Measurements from ENCODE around the gene HMX1. TPM values are rescaled to one million over a fixed set of nuclear protein-coding genes. Genes with fewer than 3 reads are reported as not detected.

Gene HMX1
- total RNA-seq, 4 donors from 2014 or later = 0.17 TPM; not detected in 3

- no peaks in the 10 kb centered on the region for H3K4me1 ChIP-seq
- no peak overlapping the region for H3K27ac ChIP-seq (replicated peaks in 1 of 4)
- 76% methylated on average over 6 of the region's 11 CpGs for WGBS
- no peaks in the 10 kb centered on the region for H3K9me3 ChIP-seq
- H3K27me3 ChIP-seq = peaks cover 0 to 60% (median 0%) of the 10 kb centered on the region in 4 donors
- H3K4me3 ChIP-seq = no peak overlapping the region
- H3K36me3 ChIP-seq = no peaks in the 10 kb centered on the region
- DNase-seq (ENCODE audit: extremely low spot score) = peak; percentile 75
- intact Hi-C loops (cut with DNase I) = no loop called here
- TF ChIP-seq POLR2A (IDR thresholded peaks at IDR 0.05; ENCODE audit: low read depth) (no peak), CTCF (IDR thresholded peaks at IDR 0.05) (no peak), POLR2AphosphoS5 (IDR thresholded peaks at IDR 0.05) (no peak), EP300 (IDR thresholded peaks at IDR 0.05) (no peak)
These were observed 53.4 kb downstream of the HMX1 start for GRCh38 chr4:8818063-8818881.

- 35% methylated on average over 4 of the region's 5 CpGs for WGBS
- no peaks in the 10 kb centered on the region for H3K4me1 ChIP-seq
- no peak overlapping the region for H3K27ac ChIP-seq (replicated peaks in 1 of 4)
- no peak overlapping the region for H3K4me3 ChIP-seq
- intact Hi-C loops (cut with DNase I) = no loop called here
- no peak for DNase-seq (ENCODE audit: extremely low spot score)
- H3K9me3 ChIP-seq = no peaks in the 10 kb centered on the region
- TF ChIP-seq EP300 (IDR thresholded peaks at IDR 0.05) (no peak), POLR2AphosphoS5 (IDR thresholded peaks at IDR 0.05) (no peak), CTCF (IDR thresholded peaks at IDR 0.05) (no peak), POLR2A (IDR thresholded peaks at IDR 0.05; ENCODE audit: low read depth) (no peak)
- H3K36me3 ChIP-seq = no peaks in the 10 kb centered on the region
- peaks cover 0 to 54% (median 0%) of the 10 kb centered on the region in 4 donors for H3K27me3 ChIP-seq
These were observed 53.9 kb downstream of the HMX1 start for GRCh38 chr4:8817813-8818062.

GRCh38 chr4:8817096-8817812 is 54.4 kb downstream of the HMX1 start:
- Histone ChIP-seq H3K27ac (replicated peaks in 1 of 4) (no peak overlapping the region), H3K9me3 (no peaks in the 10 kb centered on the region), H3K36me3 (no peaks in the 10 kb centered on the region), H3K27me3 (peaks cover 0 to 52% (median 0%) of the 10 kb centered on the region in 4 donors), H3K4me1 (no peaks in the 10 kb centered on the region), H3K4me3 (no peak overlapping the region)
- intact Hi-C loops (cut with DNase I) = no loop called here
- no peak for TF ChIP-seq POLR2A (IDR thresholded peaks at IDR 0.05; ENCODE audit: low read depth)
- no peak for TF ChIP-seq CTCF (IDR thresholded peaks at IDR 0.05)
- TF ChIP-seq EP300 (IDR thresholded peaks at IDR 0.05) = no peak
- no peak for TF ChIP-seq POLR2AphosphoS5 (IDR thresholded peaks at IDR 0.05)
- 89% methylated on average over 10 of the region's 13 CpGs for WGBS
- DNase-seq (ENCODE audit: extremely low spot score) = no peak
